SIG-M5 treated with dmso at 0.1 percent for 504 hours (cell line): ENCODE measurements around the gene APOA4.

Source experiments
- DNase-seq: peaks from one replicate; lab custom pipeline; 2025; ENCODE audit not compliant: unreplicated experiment; lab: John Stamatoyannopoulos, UW

APOA4 gene

DNA sequence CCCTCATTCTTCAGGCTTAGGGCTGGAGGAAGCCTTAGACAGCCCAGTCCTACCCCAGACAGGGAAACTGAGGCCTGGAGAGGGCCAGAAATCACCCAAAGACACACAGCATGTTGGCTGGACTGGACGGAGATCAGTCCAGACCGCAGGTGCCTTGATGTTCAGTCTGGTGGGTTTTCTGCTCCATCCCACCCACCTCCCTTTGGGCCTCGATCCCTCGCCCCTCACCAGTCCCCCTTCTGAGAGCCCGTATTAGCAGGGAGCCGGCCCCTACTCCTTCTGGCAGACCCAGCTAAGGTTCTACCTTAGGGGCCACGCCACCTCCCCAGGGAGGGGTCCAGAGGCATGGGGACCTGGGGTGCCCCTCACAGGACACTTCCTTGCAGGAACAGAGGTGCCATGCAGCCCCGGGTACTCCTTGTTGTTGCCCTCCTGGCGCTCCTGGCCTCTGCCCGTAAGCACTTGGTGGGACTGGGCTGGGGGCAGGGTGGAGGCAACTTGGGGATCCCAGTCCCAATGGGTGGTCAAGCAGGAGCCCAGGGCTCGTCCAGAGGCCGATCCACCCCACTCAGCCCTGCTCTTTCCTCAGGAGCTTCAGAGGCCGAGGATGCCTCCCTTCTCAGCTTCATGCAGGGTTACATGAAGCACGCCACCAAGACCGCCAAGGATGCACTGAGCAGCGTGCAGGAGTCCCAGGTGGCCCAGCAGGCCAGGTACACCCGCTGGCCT is 7.2 kb upstream of the APOA4 start:
- DNase-seq, result no peak

DNA sequence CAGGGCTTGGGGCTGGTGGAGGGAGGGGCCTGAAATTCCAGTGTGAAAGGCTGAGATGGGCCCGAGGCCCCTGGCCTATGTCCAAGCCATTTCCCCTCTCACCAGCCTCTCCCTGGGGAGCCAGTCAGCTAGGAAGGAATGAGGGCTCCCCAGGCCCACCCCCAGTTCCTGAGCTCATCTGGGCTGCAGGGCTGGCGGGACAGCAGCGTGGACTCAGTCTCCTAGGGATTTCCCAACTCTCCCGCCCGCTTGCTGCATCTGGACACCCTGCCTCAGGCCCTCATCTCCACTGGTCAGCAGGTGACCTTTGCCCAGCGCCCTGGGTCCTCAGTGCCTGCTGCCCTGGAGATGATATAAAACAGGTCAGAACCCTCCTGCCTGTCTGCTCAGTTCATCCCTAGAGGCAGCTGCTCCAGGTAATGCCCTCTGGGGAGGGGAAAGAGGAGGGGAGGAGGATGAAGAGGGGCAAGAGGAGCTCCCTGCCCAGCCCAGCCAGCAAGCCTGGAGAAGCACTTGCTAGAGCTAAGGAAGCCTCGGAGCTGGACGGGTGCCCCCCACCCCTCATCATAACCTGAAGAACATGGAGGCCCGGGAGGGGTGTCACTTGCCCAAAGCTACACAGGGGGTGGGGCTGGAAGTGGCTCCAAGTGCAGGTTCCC is 6.5 kb upstream of the APOA4 start, which contains the start of gene APOC3:
APOC3 (plus strand) TSS at position 383 of the 659 bp plus-strand sequence. CDS start 676 bp downstream, outside the sequence.
- DNase-seq, result no peak

DNA sequence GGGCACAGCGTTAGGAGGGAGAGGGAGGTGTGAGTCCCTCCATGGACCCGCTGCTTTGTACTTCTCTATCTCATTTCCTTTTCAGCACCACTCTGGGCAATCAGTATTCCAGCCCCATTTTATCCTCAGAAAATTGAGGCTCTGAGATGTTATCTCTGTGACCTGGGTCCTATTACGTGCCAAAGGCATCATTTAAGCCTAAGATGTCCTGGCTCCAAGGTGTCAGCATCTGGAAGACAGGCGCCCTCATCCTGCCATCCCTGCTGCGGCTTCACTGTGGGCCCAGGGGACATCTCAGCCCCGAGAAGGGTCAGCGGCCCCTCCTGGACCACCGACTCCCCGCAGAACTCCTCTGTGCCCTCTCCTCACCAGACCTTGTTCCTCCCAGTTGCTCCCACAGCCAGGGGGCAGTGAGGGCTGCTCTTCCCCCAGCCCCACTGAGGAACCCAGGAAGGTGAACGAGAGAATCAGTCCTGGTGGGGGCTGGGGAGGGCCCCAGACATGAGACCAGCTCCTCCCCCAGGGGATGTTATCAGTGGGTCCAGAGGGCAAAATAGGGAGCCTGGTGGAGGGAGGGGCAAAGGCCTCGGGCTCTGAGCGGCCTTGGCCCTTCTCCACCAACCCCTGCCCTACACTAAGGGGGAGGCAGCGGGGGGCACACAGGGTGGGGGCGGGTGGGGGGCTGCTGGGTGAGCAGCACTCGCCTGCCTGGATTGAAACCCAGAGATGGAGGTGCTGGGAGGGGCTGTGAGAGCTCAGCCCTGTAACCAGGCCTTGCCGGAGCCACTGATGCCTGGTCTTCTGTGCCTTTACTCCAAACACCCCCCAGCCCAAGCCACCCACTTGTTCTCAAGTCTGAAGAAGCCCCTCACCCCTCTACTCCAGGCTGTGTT is 5.8 kb upstream of the APOA4 start:
- DNase-seq, result no peak

DNA sequence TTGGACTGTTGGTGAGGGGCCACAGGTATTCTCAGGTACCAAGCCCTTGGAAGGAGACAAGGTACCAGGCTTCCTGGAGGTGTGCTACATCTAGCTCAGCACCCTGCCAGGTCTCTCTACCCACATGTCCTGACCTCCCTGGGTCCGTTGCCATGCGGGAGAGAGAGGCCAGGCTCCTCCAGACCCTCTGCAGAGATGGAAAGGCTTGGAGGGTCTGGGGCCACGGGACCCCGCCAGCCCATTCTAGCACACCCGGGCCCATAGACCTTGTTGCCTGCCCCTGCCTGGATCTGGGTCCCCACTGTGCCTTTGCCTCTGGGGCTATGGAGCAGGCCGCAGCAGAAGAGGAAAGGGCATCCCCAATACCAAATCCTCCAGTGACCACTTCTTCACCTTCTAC is 4.4 kb upstream of the APOA4 start:
- no peak for DNase-seq

DNA sequence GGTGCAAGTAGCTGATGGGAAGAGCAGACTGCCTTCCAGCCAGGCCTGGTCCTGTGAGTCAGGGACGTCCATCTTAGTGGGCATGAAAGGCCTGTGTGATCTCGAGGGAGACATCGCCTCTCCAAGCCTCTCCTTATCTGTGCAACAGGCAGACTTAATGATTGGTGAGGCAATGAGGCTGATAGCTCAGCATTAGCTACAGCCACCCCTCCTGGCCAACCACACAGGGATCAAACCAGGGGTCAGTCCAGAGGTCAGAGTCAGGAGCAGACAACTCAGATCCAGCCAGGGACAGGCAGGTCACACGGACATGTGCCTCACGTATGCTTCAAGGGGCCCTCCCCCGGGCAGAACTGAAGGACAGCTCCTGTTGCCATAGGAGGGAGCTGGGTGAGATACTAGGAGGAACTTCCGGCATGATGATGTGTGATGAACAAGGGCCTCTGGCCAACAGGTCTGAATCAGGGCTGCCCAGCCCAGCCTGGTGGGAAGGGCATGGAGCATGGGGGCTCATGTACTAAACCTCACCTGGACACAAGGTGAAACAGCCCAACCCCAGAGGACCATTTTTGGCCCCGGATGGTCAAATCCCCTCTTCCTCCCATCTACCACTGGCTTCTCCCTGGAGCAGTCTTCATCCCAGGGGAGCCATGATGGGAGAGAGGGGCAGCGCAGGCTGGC is 3.8 kb upstream of the APOA4 start:
- DNase-seq, result no peak

DNA sequence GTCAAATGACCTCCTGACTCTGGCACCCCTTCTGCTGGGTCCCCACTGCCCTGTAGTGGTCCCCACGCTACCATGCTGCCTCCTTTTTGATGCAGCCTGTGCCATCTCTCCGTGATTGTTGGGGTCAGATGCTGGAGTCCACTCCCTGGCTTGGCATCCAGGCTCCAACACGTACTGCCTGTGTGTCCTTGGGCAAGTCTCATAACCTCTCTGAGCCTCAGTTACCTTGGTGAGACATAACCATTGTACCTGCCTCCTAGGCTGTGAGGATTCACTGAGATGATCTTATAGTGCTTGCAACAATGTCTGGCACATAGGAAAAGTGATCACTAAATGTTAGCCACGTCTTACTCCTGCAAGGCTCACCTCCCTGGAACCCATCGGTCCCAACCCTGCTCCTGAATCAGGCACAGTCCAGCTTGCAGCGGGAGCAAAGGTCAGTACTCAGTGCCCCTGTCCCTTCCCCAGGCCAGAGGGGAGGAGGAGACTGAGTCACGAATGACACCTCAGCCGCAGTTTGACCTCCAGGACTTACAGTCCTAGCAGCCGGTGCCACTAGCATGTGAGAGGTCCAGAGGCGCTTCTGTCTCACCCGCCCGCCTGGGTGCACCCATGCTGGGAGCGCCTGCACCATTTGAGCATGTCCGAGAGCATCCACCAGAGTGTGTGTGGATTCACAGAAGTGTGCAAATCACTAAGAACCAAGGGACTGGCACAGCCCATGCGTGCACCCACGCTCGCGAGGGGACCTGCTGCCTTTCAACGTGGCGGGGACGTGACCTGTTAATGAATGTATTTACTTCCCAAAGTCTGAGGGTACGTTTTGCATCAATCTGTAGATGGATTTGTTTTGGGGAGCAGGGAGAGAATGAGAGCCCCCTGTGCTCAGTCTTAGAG is 3.0 kb upstream of the APOA4 start:
- DNase-seq, result no peak

DNA sequence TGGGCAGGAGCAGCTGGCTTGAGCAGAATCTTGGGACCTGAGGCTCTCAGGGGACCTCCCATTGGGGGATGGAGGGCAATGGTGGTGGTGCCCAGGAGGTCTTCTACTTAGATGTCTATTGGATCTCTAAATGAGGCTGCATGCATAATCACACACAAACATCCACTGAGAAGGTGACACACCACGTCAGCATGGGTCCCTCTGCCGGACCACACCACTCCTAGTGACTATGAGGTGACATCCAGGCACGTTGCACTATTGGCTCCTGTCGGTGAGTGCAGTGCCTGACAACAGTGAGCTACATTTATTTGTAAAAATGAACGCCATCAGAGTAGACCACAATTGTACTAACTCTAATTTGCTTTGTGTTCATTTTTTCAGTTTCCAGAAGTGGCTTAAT is 2.3 kb upstream of the APOA4 start:
- DNase-seq, result no peak

DNA sequence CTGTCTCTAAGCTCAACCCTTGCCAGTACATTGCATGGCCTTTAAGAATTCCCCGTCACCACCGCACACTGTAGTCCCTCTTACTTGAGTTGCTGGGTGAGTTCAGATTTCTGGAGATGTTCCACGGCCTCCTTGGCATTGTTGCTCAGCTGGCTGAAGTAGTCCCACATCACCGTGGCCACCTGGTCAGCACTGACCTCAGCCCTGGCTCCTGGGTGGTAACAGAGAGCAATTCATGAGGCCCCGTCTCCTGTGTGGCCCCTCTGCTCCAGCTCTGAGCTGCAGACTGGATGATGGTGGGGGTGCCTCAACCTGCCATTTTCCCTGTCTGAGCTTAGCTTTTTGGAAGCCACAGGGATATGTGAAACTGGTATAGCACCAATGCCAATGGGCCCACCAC is 529 bp downstream of the APOA4 start:
- DNase-seq, result no peak

DNA sequence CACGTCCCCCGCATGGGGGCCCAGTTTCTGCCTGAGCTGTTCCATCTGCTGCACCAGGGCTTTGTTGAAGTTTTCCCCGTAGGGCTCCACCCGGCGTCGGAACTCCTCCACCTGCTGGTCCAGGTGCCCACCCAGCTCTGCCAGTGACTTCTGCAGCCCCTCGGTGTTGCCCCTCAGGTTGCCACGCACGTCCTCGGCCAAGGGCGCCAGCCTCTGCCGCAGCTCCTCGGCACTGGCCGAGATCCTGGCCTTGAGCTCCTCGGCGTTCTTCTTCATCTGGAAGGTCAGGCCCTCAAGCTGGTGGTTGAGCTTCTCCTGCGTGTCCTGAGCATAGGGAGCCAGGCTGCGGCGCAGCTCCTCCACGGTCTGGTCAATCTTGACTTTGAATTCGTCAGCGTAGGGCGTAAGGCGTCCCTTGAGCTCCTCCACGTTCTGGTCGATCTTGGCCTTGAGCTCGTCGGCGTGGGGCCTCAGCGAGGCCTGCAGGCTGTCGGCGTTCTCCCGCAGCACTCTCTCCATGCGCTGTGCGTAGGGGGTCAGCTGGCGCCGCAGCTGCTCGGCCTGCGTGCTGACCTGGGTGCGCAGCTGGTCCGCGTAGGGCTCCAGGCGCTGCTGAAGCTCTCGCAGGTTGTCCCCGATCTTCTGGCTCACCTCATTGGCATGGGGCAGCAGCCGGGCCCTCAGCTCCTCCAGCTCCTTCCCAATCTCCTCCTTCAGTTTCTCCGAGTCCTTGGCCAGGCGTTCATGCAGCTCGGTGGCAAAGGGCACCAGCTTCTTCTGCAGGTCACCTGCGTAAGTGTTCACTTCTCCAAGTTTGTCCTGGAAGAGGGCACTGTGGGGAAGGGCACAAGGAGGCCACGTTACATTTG is 1.8 kb downstream of the APOA4 start:
- no peak for DNase-seq

DNA sequence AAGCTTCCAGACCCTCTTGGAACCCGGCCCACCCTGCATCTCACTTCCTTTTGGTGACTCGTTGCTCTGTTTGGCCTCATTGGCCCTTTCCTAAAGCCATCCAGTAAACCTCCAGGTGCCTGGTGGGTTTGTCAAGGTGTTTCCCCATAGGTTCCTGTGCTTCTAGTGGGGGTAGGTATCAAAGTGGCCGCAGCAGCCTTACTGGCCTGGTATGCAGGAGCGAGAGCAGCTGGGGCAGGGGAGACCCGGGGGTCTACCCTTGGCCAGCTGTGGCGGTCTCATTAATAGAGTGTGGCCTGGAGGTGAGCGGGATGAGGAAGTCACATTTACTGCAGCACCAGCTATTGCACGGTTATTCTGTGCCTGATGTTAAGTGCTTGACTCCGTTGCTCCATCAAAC is 4.1 kb downstream of the APOA4 start:
- no peak for DNase-seq

DNA sequence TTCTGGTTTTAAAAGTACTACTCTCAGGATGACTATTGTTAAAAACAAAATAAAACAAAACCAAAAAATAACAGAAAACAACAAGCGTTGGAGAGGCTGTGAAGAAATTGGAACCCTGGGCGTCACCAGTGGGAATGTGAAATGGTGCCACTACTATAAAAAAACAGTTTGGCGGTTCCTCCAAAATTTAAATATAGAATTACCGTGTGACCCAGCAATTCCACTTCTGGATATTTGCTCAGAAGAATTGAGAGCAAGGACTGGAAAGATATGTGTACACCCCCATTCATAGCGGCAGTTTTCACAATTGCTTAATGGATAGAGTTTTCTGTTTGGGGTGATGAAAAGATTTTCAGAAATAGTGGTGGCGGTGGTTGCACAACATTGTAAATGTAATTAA is 8.6 kb downstream of the APOA4 start:
- peak; percentile 46 for DNase-seq

DNA sequence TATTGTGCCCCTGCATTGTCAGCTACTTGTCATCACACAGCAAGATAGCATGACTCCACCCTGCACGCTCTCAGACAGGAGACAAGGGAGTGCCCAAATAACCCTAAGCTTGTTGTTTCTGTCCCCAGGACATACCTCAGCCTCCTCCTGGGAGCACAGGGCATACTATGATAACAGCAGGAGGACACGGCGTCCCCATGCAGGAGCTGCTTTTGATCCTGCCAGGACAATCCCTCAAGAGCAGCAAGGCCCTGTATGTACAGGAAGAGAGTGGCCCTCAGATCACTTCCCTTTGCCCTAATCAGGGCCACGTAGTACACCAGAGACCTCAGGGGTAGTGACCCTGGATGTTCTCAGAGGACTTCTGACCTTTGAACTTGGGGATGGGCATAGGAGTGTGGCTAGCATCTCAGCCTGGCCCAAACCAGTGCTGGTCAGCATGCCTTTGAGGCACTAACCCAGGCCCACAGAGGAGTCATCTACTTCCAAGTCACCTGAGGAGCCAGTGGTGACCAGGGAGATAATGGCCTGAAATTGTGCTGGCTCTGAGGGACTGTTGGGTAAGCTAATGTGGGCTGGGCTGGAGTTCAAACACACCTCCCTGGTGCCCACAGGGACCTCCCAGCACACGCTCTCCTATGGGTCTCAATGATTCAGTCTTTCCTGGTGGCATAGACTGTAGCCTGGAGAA is 9.2 kb downstream of the APOA4 start:
- no peak for DNase-seq

DNA sequence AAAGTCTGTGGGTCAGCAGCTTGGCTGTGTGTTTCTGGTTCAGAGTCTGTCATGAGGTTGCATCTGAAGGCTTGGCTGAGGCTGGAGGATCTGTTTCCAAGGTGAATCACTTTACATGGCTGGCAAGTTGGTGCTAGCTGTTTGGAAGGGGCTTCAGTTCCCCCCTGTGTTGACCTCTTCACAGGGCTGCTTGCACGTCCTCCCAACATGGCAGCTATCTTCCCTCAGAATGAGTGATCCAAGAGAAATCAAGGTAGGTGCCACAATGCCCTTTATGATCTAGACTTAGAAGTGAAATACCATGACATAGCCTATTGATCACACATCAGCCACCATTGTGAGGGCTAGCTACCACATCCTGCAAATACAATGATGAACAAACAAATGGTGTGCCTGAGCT is 9.9 kb downstream of the APOA4 start:
- DNase-seq, result no peak

DNA sequence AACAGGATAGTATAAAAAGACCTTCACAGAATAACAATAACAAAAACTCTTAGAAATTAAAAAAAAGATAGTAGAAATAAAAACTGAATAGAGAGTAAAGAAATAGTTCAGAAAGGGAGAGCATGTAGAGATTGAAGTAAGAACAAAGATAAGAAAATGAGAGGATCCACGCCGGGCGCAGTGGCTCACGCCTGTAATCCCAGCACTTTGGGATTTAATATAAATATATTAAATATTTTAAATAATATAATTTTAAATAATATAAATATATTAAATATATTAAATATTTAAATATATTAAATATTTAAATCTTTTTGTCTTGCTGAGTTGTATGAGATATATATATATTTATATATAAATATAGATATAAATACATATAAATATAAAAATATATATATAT is 11.0 kb downstream of the APOA4 start:
- no peak for DNase-seq

DNA sequence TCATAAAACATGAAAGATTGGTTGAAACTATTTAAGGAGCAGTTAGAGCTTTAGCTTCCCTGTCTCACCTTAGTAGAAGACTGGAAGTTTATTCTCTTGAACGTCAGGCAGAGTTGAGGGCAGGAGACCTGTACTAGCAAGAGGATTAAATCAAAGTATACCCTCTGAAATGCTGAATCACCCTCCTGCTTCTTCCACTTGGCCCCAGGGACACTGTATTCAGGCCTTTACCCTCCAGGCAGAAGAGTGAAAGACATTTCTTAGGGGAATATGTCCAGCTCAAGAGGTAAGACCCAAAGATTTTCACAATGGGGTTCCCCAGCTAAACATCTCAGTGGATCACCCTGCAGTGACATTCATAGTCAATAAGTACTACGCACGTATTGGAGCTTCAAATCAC is 11.9 kb downstream of the APOA4 start:
- DNase-seq, result no peak

DNA sequence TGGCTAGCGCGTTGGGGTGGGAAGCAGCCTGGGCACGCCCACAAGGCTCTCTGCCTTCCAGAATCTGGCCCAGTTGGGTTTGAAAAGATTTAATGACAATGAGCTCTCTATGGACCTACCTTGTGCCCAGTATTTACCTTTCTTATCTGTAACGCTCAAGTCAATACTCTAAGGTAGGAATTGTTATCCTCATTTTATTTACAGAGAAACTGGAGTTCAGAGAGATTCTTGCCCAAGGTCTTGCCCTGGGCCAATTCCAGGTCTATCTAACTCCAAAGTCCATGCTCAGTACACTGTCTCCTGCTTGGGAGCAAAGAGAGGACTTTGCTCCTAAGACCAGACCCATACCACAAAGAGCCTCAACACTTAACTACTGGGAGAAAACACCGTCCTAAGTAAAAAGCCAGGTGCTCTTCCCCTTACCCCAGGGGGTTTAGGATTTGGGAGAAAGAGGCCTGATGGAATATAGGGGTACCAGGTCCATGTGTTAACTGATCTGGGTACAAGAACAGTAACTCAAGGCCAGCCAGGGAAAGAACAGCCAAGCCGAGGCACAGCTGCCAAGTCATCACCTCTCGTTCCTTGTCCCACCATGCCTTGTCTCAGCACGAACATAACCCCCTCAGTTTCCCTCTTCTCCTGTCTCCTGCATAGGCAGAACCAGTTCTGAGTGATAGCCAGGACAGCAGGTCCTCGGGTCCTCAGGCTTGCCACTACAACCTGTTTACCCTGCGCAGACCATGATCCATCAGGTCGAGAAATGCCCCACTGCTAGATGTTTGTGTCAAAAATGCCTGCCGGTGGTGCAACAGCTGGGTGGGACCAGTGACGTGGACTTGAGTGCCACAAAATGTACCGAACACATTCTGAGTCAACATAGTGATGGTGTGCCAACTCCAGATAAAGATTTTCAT is 14.6 kb downstream of the APOA4 start:
- DNase-seq, result no peak

DNA sequence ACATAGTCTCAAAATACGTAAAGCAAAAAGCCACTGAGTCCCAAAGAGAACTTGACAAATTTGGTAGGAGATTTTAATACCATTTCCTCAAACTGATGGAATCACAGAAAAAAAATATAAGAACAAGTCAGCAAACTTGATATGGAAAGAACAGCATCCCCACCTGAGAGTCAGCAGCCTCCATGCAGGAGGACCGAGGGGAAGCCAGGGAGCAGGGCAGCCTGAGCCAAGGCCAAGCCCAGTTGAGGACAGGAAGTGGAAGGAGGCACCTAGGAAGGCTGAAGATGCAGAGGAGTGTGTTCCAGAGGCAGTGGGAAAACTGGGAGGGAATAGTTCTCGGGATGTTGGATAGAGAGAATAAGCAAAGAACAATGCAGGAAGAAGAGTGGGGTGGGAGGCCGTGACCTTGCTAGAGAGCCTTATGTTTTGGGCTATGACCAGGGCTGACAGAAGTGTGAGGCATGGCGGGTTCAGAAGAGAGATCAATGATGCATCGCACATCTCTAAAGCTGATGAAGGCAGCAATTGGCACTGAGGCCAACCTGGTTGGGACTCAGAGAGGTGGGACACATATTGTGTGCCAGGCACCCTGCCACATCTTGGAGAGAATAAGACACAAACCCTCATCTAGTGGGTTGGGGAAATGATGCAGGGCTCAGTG is 15.4 kb downstream of the APOA4 start:
- no peak for DNase-seq
